HG02981 (cell line): Measurements from ENCODE around the gene RETREG1.
"Not testable (repeated sequence)": the region's sequence is repeated elsewhere in the genome, so short reads cannot be mapped to it uniquely, and the experiment has no call there.

Experiments used
- ATAC-seq: cut with Tn5 transposase; IDR thresholded peaks from one replicate; pipeline ENCODE4 v1.9.1; 2021; ENCODE audit warnings: mild to moderate bottlenecking, moderate library complexity; ENCODE audit not compliant: unreplicated experiment

Gene RETREG1

GRCh38 chr5:16616536-16617273 is at the start of gene RETREG1:
TSS of gene RETREG1 (minus strand) at chr5:16616997. CDS start at chr5:16616971, 26 bp downstream.
- peak; percentile 59 for ATAC-seq

- no peak for ATAC-seq
These were observed 49.5 kb upstream of the RETREG1 start for GRCh38 chr5:16666130-16666882.

GRCh38 chr5:16665601-16666000 is 48.8 kb upstream of the RETREG1 start:
- no peak for ATAC-seq

- no peak for ATAC-seq
These were observed 47.6 kb upstream of the RETREG1 start for GRCh38 chr5:16664368-16664767.

GRCh38 chr5:16663840-16664239 is 47.0 kb upstream of the RETREG1 start:
- no peak for ATAC-seq

GRCh38 chr5:16661713-16662112 is 44.9 kb upstream of the RETREG1 start:
- no peak for ATAC-seq

GRCh38 chr5:16660982-16661381 is 44.2 kb upstream of the RETREG1 start:
- ATAC-seq, result no peak

- no peak for ATAC-seq
These were observed 42.7 kb upstream of the RETREG1 start for GRCh38 chr5:16659536-16659935.

- no peak for ATAC-seq
These were observed 39.9 kb upstream of the RETREG1 start for GRCh38 chr5:16656561-16657191.

- no peak for ATAC-seq
These were observed 38.0 kb upstream of the RETREG1 start for GRCh38 chr5:16654647-16655334.

GRCh38 chr5:16648739-16649138 is 31.9 kb upstream of the RETREG1 start:
- not testable (repeated sequence) for ATAC-seq

GRCh38 chr5:16644301-16644889 is 27.6 kb upstream of the RETREG1 start:
- ATAC-seq, result no peak

GRCh38 chr5:16642867-16643266 is 26.1 kb upstream of the RETREG1 start:
- no peak for ATAC-seq

GRCh38 chr5:16639206-16639605 is 22.4 kb upstream of the RETREG1 start:
- no peak for ATAC-seq

- ATAC-seq, result no peak
These were observed 11.6 kb upstream of the RETREG1 start for GRCh38 chr5:16628376-16628775.

- peak; percentile 83 for ATAC-seq
These were observed 10.0 kb upstream of the RETREG1 start for GRCh38 chr5:16626696-16627264.

- ATAC-seq, result no peak
These were observed 8.3 kb upstream of the RETREG1 start for GRCh38 chr5:16625096-16625495.

GRCh38 chr5:16619136-16619535 is 2.3 kb upstream of the RETREG1 start:
- peak; percentile 39 for ATAC-seq

- ATAC-seq, result no peak
These were observed 1.5 kb upstream of the RETREG1 start for GRCh38 chr5:16618138-16618897.
